ENCODE data around the gene FGF22.
"Not testable (repeated sequence)": the region's sequence is repeated elsewhere in the genome, so short reads cannot be mapped to it uniquely, and the experiment has no call there.

The FGF22 gene

GRCh38 chr19:607301-608154, 32.2 kb upstream of the FGF22 start:
- no peak for DNase-seq

- no peak for DNase-seq
Measured at GRCh38 chr19:608155-609003, 31.3 kb upstream of the FGF22 start.

- no peak for DNase-seq
Measured at GRCh38 chr19:609004-609346, 30.7 kb upstream of the FGF22 start.

GRCh38 chr19:610071-610800, 29.4 kb upstream of the FGF22 start:
- DNase-seq = peak; percentile 47

- DNase-seq = peak; percentile 74
Measured at GRCh38 chr19:610801-611480, 28.7 kb upstream of the FGF22 start.

- DNase-seq = peak; percentile 81
Measured at GRCh38 chr19:611481-611868, 28.2 kb upstream of the FGF22 start.

- no peak for DNase-seq
Measured at GRCh38 chr19:612941-613340, 26.7 kb upstream of the FGF22 start.

- no peak for DNase-seq
Measured at GRCh38 chr19:613732-614567, 25.7 kb upstream of the FGF22 start.

- no peak for DNase-seq
Measured at GRCh38 chr19:615619-616018, 24.1 kb upstream of the FGF22 start.

- DNase-seq = no peak
Measured at GRCh38 chr19:616062-616700, 23.5 kb upstream of the FGF22 start.

- no peak for DNase-seq
Measured at GRCh38 chr19:616747-617526, 22.7 kb upstream of the FGF22 start.

- DNase-seq = no peak
Measured at GRCh38 chr19:617551-618246, 22.0 kb upstream of the FGF22 start.

GRCh38 chr19:618247-618619, 21.4 kb upstream of the FGF22 start:
- no peak for DNase-seq

- no peak for DNase-seq
Measured at GRCh38 chr19:618674-619285, 20.9 kb upstream of the FGF22 start.

- DNase-seq = no peak
Measured at GRCh38 chr19:619286-620002, 20.2 kb upstream of the FGF22 start.

- DNase-seq = no peak
Measured at GRCh38 chr19:620166-620862, 19.4 kb upstream of the FGF22 start.

- not testable (repeated sequence) for DNase-seq
Measured at GRCh38 chr19:621191-621590, 18.5 kb upstream of the FGF22 start.

- DNase-seq = no peak
Measured at GRCh38 chr19:621819-622218, 17.9 kb upstream of the FGF22 start.

Data from stimulated activated CD8-positive, alpha-beta memory T cell treated with anti-CD3 and anti-CD28 coated beads, Interleukin-4, amount 100 ng/mL, for 48 hours (primary cell).